Activated CD4-positive, alpha-beta T cell treated with anti-CD3 and anti-CD28 coated beads, Interleukin-2, amount 50 U/mL, for 16 hours (primary cell): ENCODE data around the gene PARP1.
"Not testable (repeated sequence)": the region's sequence is repeated elsewhere in the genome, so short reads cannot be mapped to it uniquely, and the experiment has no call there.

Experiments
- DNase-seq: peaks from one replicate; pipeline ENCODE4 v3.0.0-alpha.2; 2020

PARP1 gene

DNA sequence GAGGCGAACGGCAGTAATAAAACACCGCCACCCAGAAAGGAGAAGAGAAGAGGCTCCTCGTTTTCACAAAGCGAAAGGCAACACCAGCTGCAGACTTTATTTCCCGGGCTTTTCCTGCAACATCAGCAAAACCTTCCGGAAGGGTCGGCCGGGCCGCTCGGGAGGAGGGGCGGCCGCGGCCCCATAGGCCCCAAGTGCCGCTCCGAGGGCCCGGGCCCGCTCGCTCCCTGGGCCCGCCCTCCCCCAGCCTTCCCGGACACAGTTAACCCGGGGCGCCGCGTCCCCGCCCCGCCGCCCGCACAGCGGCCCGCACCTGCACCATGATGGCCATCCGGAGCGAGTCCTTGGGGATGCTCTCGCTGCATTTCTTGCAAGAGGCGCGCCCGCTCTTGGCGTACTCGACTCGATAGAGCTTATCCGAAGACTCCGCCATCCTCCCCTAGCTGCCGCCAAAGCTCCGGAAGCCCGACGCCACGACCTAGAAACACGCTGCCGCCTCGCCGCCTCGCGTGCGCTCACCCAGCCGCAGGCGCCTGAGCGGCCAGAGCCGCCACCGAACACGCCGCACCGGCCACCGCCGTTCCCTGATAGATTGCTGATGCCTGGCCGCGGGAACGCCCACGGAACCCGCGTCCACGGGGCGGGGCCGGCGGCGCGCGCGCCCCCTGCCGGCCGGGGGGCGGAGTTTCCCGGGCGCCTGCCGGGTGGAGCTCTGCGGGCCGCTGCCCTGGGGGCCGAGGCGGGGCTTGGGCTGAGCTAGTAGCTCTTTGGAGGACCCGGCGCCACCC, at the start of gene PARP1:
Gene PARP1 (minus strand): TSS at position 597 of the 788 bp plus-strand sequence. CDS start 164 bp downstream, at position 433.
- DNase-seq, result peak; percentile 92

DNA sequence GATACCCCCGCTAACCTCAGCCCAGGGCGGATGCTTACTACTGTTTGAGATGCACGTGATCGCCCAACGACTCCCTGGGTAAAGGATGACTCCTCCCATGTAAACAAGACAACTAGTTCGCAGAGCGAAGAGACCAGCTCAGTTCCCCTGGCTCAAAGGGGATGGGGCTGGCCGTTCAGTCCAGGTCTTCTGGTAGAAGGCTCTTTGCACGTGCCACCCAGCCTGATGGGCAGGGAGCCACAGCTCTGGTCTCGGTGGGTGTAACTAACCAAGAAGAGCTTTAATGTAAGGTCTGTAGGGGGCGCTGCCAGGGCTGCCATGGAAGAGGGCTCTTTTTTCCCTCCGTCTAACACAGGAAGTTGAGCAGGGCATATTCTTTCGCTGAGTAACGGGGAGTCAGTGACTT, 49.4 kb upstream of the PARP1 start:
- peak; percentile 56 for DNase-seq

DNA sequence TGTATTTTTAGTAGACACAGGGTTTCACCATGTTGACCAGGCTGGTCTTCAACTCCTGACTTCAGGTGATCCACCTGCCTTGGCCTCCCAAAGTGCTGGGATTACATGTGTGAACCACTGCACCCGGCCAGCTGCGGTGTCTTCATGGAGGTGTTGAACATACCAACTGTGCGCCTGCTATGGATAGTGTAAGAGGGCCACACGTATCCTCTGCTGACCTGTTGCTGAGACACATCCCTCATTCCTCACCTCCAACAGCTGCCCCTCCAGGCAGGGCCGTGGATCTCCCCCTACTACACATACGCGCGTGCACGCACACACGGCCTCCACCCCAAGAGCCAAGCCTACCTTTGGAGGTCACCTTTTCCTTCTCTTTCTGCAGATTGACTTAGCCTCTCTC, 48.0 kb upstream of the PARP1 start:
- no peak for DNase-seq

DNA sequence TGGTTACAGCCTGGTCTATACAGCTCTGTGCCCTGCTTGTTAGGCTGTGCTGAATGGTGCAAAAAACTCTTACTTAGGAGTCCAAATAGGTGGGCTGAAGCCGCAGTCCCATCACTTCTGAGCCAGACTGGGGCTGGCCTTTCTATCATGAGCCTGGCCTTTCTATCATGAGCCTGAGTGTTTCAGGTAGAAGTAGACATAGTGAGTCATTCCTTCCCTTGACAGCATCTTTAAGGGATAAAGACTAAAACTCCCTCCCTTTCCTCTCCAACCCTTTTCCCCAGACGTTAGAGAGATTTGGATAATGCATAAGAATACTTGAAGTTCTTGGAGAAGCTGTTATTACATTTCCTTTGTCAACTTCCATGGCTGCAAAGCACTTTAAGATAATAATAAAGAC, 46.5 kb upstream of the PARP1 start:
- no peak for DNase-seq

DNA sequence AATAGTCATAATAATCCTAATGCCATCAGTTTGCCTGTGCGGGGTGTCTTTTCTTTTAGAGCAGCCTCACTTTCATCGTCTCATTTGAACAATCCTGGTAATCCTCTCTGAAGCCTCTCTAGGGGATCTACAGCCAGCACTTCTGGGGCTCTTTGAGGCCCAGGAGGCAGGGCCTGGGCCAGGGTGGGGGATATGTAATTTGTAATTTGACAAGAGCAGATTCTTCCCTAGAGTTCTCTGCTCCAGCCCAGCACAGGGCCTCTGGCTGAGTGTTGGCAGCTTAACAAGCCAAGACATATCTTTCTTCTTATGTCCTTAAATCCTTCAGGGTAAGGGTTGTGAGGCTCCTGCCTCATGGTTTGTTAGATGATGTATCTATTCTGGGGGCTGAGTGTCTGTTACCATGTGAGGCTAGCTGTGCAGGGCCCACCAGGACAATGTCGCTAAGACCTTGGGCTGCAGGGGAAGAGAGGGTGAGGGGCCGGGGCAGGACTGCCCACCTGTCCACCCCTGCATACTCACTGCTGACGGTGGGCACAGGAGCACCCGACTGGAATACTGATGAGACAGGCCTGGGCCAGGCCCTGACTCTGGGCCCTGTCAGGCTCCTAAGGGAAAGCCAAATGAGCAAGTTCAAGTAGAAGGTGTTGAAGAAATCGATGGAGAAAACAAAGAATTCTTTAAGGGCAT, 45.3 kb upstream of the PARP1 start:
- no peak for DNase-seq

GRCh38 chr1:226450688-226451087, 42.8 kb upstream of the PARP1 start:
- DNase-seq, result no peak

- DNase-seq, result no peak
These were observed 41.9 kb upstream of the PARP1 start for GRCh38 chr1:226449823-226450222.

DNA sequence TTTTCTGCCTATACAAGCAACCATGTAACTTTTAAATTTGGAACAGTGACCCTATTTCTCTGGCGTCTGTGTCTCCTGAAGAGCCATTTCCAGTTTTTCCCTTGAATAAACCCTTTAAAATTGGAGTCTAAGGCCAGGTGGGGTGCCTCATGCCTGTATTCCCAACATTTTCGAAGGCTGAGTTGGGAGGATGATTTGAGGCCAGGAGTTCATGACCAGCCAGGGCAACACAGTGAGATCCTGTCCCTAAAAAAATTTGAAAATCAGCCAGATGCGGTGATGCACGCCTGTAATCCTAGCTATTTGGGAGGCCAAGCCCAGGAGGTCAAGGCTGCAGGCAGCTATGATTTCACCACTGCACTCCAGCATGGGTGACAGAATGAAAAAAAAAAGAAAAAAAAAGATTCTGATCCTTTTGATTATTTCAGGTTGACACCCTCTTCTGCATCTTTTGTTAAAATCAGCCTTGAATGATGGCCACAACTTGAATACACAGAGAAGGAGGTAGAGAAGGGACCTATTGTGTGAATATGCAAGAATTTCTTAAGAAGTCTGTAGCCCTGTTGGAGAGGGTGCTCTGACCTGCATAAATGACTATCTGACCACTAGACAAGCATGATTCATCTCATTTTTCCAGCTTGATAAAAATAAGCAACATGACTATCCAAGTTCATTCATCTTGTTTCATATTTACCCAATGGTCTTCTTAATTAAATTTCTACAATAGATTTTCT, 40.2 kb upstream of the PARP1 start:
- DNase-seq, result no peak

GRCh38 chr1:226446094-226446493, 38.2 kb upstream of the PARP1 start:
- DNase-seq, result no peak

DNA sequence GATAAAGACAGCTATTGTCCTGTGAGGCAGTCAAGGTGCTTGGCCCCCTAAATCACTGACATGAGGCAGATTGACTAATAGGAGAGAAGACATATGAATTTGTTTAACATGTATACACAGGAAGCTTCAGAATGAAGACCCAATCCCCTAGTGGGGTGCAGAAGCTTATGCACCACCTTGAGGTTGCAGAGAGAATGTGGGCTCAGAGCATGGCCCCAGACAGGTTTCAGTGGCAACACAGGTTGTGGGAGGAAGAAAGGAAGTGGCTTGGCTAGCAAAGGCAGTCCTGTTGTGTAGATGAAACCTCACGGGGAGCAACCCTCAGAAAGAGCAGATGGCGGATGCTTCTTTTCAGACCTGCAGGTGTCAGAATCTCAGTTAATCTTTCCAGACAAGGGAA, 37.0 kb upstream of the PARP1 start:
- DNase-seq, result peak; percentile 75

DNA sequence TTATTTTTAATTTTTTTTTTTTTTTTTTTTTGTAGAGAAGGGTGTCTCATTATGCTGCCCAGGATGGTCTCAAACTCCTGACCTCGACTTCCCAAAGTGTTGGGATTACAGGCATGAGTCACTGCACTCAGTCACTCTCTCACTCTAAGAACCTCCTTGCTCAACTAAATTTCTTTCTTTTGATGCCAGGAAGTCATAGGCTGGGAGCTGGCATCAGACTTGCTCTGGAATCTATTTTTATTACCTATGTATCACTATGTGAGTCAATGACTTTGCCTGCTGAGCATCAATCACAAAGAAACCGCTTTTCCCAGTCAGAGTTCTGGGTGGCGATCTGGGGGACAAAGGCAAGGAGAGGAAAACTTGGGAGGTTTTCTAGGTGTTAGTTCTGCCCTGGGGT, 35.5 kb upstream of the PARP1 start:
- DNase-seq, result no peak

GRCh38 chr1:226443033-226443432, 35.1 kb upstream of the PARP1 start:
- no peak for DNase-seq

- DNase-seq, result no peak
These were observed 33.7 kb upstream of the PARP1 start for GRCh38 chr1:226441629-226442028.

DNA sequence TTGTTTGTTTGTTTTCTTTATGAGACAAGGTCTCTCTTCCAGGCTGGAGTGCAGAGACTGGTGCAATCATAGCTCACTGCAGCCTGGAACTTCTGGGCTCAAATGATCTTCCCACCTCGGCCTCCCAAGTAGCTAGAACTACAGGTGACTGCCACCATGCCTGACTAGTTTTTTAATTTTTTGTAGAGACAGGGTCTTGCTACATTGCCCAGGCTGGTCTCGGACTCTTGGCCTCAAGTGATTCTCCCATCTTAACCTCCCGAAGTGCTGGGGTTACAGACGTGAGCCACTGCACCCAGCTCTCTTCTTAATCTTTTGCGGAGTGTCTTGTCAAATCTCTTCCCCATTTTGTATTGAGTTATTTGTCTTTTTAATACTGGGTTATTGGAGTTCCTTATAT, 32.6 kb upstream of the PARP1 start:
- no peak for DNase-seq

GRCh38 chr1:226438007-226438406, 30.1 kb upstream of the PARP1 start:
- no peak for DNase-seq

- DNase-seq, result no peak
These were observed 29.1 kb upstream of the PARP1 start for GRCh38 chr1:226436855-226437491.

DNA sequence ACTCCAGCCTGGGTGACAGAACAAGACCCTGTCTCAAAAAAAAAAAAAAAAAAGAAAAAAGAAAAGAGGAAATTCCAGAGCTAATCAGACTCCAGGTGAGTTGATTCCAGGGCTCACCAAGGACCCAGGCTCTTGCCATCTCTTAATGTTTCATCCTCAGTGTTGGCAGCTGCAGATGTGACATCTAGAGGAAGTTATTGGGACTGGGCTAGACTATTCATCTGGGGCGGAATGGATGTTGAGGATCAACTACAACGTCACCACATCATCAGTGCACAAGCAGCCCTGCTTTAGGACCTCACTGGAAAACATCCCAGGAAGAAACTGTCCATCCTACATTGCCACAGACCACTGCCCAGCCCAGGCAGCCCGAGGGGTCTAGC, 28.6 kb upstream of the PARP1 start:
- no peak for DNase-seq

- DNase-seq, result no peak
These were observed 25.4 kb upstream of the PARP1 start for GRCh38 chr1:226433341-226433720.

GRCh38 chr1:226432586-226433340, 24.9 kb upstream of the PARP1 start:
- no peak for DNase-seq

- not testable (repeated sequence) for DNase-seq
These were observed 24.0 kb upstream of the PARP1 start for GRCh38 chr1:226431898-226432297.

DNA sequence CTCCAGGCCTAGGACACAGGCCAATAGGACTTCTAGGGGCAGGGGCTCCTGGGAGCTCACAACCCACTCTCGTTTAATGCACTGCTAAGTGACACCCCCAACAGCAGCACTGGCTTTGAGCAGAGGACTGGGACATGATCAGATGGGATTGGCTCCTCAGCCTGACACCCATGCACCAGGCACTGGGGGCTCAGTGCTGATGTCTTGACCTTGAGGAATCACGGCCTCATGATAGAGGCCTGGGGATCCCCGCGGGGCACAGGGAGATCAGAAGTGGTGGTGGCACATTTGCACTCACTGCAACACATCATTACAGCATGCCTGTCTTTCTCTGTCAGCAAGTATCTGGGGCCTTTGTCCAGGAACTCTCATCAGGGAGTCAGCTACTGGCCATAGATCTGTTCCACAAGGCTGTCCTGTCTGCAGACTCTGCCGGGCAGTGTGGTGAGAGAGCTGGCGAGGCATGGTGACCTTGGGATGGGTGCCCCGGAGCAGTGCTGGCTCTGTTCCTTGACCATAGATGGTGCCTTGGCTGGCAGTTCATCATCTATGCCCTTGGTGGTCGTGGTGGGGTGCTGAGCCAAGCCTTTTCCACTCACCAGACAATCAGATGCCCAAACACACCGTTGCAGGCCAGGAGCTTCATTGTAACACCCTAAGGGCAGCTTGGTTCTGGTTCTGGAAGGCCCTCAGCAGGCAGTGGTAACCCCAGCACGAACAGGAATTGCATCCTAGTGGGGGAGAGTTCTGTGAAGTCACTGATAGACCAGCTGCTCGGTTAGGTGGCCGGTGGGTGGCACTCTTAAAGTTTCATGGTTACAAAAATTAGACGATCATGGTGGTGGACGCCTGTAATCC, 22.2 kb upstream of the PARP1 start:
- no peak for DNase-seq
